ENCODE results near the gene SPNS3.

Gene SPNS3

DNA sequence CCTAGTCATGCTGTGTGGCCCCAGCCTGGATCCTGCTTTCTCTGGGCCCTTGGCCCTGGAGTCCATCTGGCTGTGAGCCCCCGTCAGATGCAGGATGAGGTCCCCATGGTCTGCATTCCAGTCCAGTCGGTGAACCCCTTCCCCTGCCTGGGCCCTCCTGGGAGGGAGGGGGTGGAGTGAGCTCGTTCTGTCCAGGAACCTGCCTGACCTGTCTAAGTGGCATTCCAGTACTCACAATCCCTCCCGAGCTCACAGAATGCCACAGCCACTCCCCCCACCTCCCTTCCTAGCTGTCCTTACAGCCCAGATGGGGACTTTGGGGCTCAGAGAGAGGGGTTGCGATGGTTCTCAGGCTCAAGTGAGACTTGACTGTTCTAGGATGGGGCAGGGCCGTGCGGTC, 80.5 kb downstream of the SPNS3 start:
- no peaks in the 10 kb centered on the region for H3K9me3 ChIP-seq (ENCODE audit: control insufficient read depth in 5 of 5, low read length in 5 of 5)
- H3K36me3 ChIP-seq (ENCODE audit: control insufficient read depth in 5 of 5, insufficient read depth in 5 of 5, low read length in 5 of 5), result no peaks in the 10 kb centered on the region
- H3K27ac ChIP-seq (ENCODE audit: low read depth, low read length), result no peak overlapping the region
- peaks cover 0 to 50% (median 30%) of the 10 kb centered on the region in 5 donors for H3K4me1 ChIP-seq (ENCODE audit: control insufficient read depth in 5 of 5, insufficient read depth in 5 of 5, low read length in 5 of 5)
- H3K9ac ChIP-seq (ENCODE audit: low read length in 5 of 5), result no peak overlapping the region
- peaks cover 0 to 3% (median 0%) of the 10 kb centered on the region in 5 donors for H3K27me3 ChIP-seq (ENCODE audit: control insufficient read depth in 5 of 5, insufficient read depth in 4 of 5, low read length in 5 of 5)
- no peak overlapping the region for H3K4me3 ChIP-seq (ENCODE audit: low read depth in 1 of 5, low read length in 5 of 5)

GRCh38 chr17:4514779-4515178, 81.0 kb downstream of the SPNS3 start:
- no peaks in the 10 kb centered on the region for H3K9me3 ChIP-seq (ENCODE audit: control insufficient read depth in 5 of 5, low read length in 5 of 5)
- peaks cover 0 to 49% (median 26%) of the 10 kb centered on the region in 5 donors for H3K4me1 ChIP-seq (ENCODE audit: control insufficient read depth in 5 of 5, insufficient read depth in 5 of 5, low read length in 5 of 5)
- H3K36me3 ChIP-seq (ENCODE audit: control insufficient read depth in 5 of 5, insufficient read depth in 5 of 5, low read length in 5 of 5), result no peaks in the 10 kb centered on the region
- peaks cover 0 to 3% (median 0%) of the 10 kb centered on the region in 5 donors for H3K27me3 ChIP-seq (ENCODE audit: control insufficient read depth in 5 of 5, insufficient read depth in 4 of 5, low read length in 5 of 5)
- H3K9ac ChIP-seq (ENCODE audit: low read length in 5 of 5), result peak overlapping the region in 1 of 5 donors; percentile 19
- no peak overlapping the region for H3K27ac ChIP-seq (ENCODE audit: low read depth, low read length)
- no peak overlapping the region for H3K4me3 ChIP-seq (ENCODE audit: low read depth in 1 of 5, low read length in 5 of 5)

GRCh38 chr17:4515501-4515900, 81.8 kb downstream of the SPNS3 start:
- Histone ChIP-seq H3K27ac (ENCODE audit: low read depth, low read length) (no peak overlapping the region), H3K36me3 (ENCODE audit: control insufficient read depth in 5 of 5, insufficient read depth in 5 of 5, low read length in 5 of 5) (no peaks in the 10 kb centered on the region), H3K27me3 (ENCODE audit: control insufficient read depth in 5 of 5, insufficient read depth in 4 of 5, low read length in 5 of 5) (peaks cover 0 to 3% (median 0%) of the 10 kb centered on the region in 5 donors), H3K4me1 (ENCODE audit: control insufficient read depth in 5 of 5, insufficient read depth in 5 of 5, low read length in 5 of 5) (peaks cover 0 to 49% (median 24%) of the 10 kb centered on the region in 5 donors), H3K9me3 (ENCODE audit: control insufficient read depth in 5 of 5, low read length in 5 of 5) (no peaks in the 10 kb centered on the region), H3K9ac (ENCODE audit: low read length in 5 of 5) (no peak overlapping the region), H3K4me3 (ENCODE audit: low read depth in 1 of 5, low read length in 5 of 5) (no peak overlapping the region)

GRCh38 chr17:4516735-4517134, 83.0 kb downstream of the SPNS3 start:
- Histone ChIP-seq H3K4me1 (ENCODE audit: control insufficient read depth in 5 of 5, insufficient read depth in 5 of 5, low read length in 5 of 5) (peaks cover 0 to 50% (median 15%) of the 10 kb centered on the region in 5 donors), H3K27ac (ENCODE audit: low read depth, low read length) (no peak overlapping the region), H3K9ac (ENCODE audit: low read length in 5 of 5) (no peak overlapping the region)

DNA sequence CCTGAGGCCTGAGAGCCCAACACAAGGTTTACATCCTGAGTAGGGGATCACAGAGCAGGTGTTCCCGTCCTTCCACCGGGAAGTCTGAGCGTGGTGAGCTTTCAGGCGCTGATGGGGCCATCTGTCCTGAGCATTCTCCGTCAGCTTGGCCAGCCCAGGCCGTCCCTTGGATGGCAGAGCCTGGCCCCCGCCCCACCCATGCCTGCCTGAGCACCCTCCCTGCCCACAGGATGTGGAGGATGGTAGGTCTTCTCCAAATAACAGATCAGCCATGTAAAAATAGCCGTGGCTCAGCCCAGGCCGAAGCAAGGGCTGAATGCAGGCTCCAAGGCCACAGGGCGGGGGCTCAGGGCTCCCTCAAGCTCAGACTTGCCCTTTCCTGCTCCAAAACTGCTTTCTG, 85.2 kb downstream of the SPNS3 start:
- H3K27ac ChIP-seq (ENCODE audit: low read depth, low read length), result peak overlapping the region; percentile 83
- H3K4me1 ChIP-seq (ENCODE audit: control insufficient read depth in 5 of 5, insufficient read depth in 5 of 5, low read length in 5 of 5), result peaks cover 0 to 51% (median 15%) of the 10 kb centered on the region in 5 donors
- H3K9me3 ChIP-seq (ENCODE audit: control insufficient read depth in 5 of 5, low read length in 5 of 5), result no peaks in the 10 kb centered on the region
- peak overlapping the region in 2 of 5 donors; percentile 38 to 73 for H3K9ac ChIP-seq (ENCODE audit: low read length in 5 of 5)
- H3K36me3 ChIP-seq (ENCODE audit: control insufficient read depth in 5 of 5, insufficient read depth in 5 of 5, low read length in 5 of 5), result no peaks in the 10 kb centered on the region
- no peaks in the 10 kb centered on the region for H3K27me3 ChIP-seq (ENCODE audit: control insufficient read depth in 5 of 5, insufficient read depth in 4 of 5, low read length in 5 of 5)
- no peak overlapping the region for H3K4me3 ChIP-seq (ENCODE audit: low read depth in 1 of 5, low read length in 5 of 5)

More at GRCh38 chr17:4516735-4517134, 83.0 kb downstream of the SPNS3 start:
- Histone ChIP-seq H3K9me3 (ENCODE audit: control insufficient read depth in 5 of 5, low read length in 5 of 5) (no peaks in the 10 kb centered on the region), H3K4me3 (ENCODE audit: low read depth in 1 of 5, low read length in 5 of 5) (no peak overlapping the region), H3K27me3 (ENCODE audit: control insufficient read depth in 5 of 5, insufficient read depth in 4 of 5, low read length in 5 of 5) (no peaks in the 10 kb centered on the region), H3K36me3 (ENCODE audit: control insufficient read depth in 5 of 5, insufficient read depth in 5 of 5, low read length in 5 of 5) (no peaks in the 10 kb centered on the region)

DNA sequence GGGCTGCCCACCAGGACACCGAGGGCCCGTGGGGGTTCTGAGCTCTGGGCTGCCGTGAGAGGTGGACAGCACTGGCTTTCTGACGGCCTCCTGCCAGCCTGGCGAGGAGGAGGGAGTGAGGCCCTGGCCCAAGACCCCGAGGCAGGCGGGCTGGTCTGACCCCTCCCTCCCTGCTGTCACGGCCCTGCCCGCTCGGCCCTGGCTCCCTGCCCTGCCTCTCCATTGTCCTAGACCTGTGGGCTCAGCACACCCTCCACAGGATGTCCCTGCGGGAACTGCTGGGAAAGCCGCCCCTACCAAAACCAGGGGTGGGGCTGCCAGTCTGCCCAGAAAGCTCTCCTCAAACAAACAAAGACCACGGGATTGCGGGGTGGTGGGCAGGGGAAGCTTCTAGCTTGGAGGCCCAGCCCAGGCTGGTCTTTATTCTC, 85.6 kb downstream of the SPNS3 start:
- H3K9ac ChIP-seq (ENCODE audit: low read length in 5 of 5), result peak overlapping the region in 2 of 5 donors; percentile 38 to 73
- H3K27ac ChIP-seq (ENCODE audit: low read depth, low read length), result peak overlapping the region; percentile 87
- H3K36me3 ChIP-seq (ENCODE audit: control insufficient read depth in 5 of 5, insufficient read depth in 5 of 5, low read length in 5 of 5), result no peaks in the 10 kb centered on the region
- H3K9me3 ChIP-seq (ENCODE audit: control insufficient read depth in 5 of 5, low read length in 5 of 5), result no peaks in the 10 kb centered on the region
- peaks cover 0 to 54% (median 15%) of the 10 kb centered on the region in 5 donors for H3K4me1 ChIP-seq (ENCODE audit: control insufficient read depth in 5 of 5, insufficient read depth in 5 of 5, low read length in 5 of 5)
- no peak overlapping the region for H3K4me3 ChIP-seq (ENCODE audit: low read depth in 1 of 5, low read length in 5 of 5)
- H3K27me3 ChIP-seq (ENCODE audit: control insufficient read depth in 5 of 5, insufficient read depth in 4 of 5, low read length in 5 of 5), result no peaks in the 10 kb centered on the region

DNA sequence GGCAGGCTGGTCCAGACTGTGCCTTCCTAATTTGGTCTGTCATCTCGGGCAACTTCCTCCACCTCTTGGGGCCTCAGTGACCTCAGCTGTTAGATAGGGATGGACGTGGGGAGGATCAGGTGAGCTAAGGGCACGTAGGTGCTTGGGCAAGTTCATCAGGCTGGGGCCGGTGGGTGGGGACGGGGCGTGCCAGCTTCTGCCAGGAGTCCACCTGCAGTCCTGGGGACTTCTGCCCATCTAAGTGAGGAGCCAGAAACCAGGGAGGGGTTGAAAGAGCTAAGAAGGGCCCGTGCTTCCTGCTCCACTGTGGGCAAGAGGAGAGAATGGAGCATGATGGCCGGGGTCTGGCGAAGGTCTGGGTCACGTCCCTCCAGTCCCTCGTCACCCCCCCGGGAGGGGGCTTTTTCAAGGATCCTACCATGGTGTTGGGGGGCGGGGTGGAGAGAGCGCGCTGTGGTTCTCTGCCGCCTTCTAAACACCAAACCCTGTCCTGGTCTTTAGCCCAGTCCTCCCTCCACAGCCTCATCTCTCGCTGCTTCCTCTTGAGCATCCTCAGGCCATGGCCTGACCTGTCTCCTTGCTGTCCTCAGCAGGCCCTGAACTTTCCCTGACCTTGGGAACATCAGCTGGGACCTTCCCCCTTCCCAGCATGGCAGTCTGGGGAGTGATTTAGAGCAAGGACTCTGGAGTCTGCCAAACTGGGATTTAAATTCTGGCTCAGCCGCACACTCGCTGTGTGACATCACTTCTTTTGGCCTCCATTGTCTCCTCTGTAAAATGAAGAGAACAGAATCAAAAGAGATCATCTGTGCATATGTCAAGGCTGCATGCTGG, 86.5 kb downstream of the SPNS3 start:
- Histone ChIP-seq H3K36me3 (ENCODE audit: control insufficient read depth in 5 of 5, insufficient read depth in 5 of 5, low read length in 5 of 5) (peaks cover 0 to 2% (median 0%) of the 10 kb centered on the region in 5 donors), H3K27ac (ENCODE audit: low read depth, low read length) (peak overlapping the region; percentile 87), H3K9me3 (ENCODE audit: control insufficient read depth in 5 of 5, low read length in 5 of 5) (no peaks in the 10 kb centered on the region), H3K9ac (ENCODE audit: low read length in 5 of 5) (peak overlapping the region in 2 of 5 donors; percentile 16 to 72), H3K4me3 (ENCODE audit: low read depth in 1 of 5, low read length in 5 of 5) (no peak overlapping the region), H3K27me3 (ENCODE audit: control insufficient read depth in 5 of 5, insufficient read depth in 4 of 5, low read length in 5 of 5) (no peaks in the 10 kb centered on the region), H3K4me1 (ENCODE audit: control insufficient read depth in 5 of 5, insufficient read depth in 5 of 5, low read length in 5 of 5) (peaks cover 0 to 54% (median 15%) of the 10 kb centered on the region in 5 donors)

DNA sequence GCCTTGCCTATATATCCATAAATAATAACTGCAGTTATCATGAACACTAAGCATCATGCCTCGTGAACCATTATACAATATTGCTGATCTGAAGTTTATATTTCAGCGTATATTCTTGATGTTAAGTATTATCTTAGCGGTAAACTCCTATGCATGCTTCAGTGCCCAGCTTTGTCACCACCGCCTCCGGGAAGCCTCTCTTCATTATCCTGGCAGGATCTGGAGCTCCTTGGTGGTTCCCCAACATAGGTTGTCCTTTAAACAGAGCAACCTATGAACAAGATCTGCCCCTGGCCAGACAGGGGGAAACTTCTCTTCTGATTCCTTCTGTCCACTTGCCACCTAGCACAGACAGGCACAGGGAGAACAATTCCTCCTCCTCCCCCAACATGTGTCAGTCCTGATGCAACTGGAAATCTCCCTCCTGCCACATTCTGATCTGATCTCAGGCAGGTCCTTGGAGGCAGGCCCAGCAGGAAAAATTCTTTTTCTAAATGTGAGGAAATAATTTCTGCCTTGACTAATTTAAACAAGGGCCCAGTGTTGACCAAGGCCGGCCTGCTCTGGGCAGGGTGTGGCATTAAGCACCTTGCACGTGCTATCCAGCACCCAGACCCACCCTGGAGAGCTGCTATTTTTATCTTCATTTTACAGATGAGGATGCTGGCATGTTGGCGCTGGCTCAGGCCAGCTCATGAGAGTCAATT, 87.3 kb downstream of the SPNS3 start:
- peaks cover 0 to 2% (median 0%) of the 10 kb centered on the region in 5 donors for H3K36me3 ChIP-seq (ENCODE audit: control insufficient read depth in 5 of 5, insufficient read depth in 5 of 5, low read length in 5 of 5)
- no peak overlapping the region for H3K4me3 ChIP-seq (ENCODE audit: low read depth in 1 of 5, low read length in 5 of 5)
- peak overlapping the region; percentile 87 for H3K27ac ChIP-seq (ENCODE audit: low read depth, low read length)
- H3K9me3 ChIP-seq (ENCODE audit: control insufficient read depth in 5 of 5, low read length in 5 of 5), result no peaks in the 10 kb centered on the region
- H3K27me3 ChIP-seq (ENCODE audit: control insufficient read depth in 5 of 5, insufficient read depth in 4 of 5, low read length in 5 of 5), result no peaks in the 10 kb centered on the region
- H3K9ac ChIP-seq (ENCODE audit: low read length in 5 of 5), result peak overlapping the region in 1 of 5 donors; percentile 43
- H3K4me1 ChIP-seq (ENCODE audit: control insufficient read depth in 5 of 5, insufficient read depth in 5 of 5, low read length in 5 of 5), result peaks cover 0 to 57% (median 15%) of the 10 kb centered on the region in 5 donors

- peak overlapping the region; percentile 87 for H3K27ac ChIP-seq (ENCODE audit: low read depth, low read length)
- H3K36me3 ChIP-seq (ENCODE audit: control insufficient read depth in 5 of 5, insufficient read depth in 5 of 5, low read length in 5 of 5), result peaks cover 0 to 2% (median 0%) of the 10 kb centered on the region in 5 donors
- H3K9ac ChIP-seq (ENCODE audit: low read length in 5 of 5), result peak overlapping the region in 1 of 5 donors; percentile 16
- H3K4me3 ChIP-seq (ENCODE audit: low read depth in 1 of 5, low read length in 5 of 5), result no peak overlapping the region
- H3K9me3 ChIP-seq (ENCODE audit: control insufficient read depth in 5 of 5, low read length in 5 of 5), result no peaks in the 10 kb centered on the region
- peaks cover 0 to 67% (median 27%) of the 10 kb centered on the region in 5 donors for H3K4me1 ChIP-seq (ENCODE audit: control insufficient read depth in 5 of 5, insufficient read depth in 5 of 5, low read length in 5 of 5)
- no peaks in the 10 kb centered on the region for H3K27me3 ChIP-seq (ENCODE audit: control insufficient read depth in 5 of 5, insufficient read depth in 4 of 5, low read length in 5 of 5)
These were observed 88.9 kb downstream of the SPNS3 start for GRCh38 chr17:4522661-4523060.

- no peaks in the 10 kb centered on the region for H3K9me3 ChIP-seq (ENCODE audit: control insufficient read depth in 5 of 5, low read length in 5 of 5)
- no peaks in the 10 kb centered on the region for H3K27me3 ChIP-seq (ENCODE audit: control insufficient read depth in 5 of 5, insufficient read depth in 4 of 5, low read length in 5 of 5)
- H3K4me3 ChIP-seq (ENCODE audit: low read depth in 1 of 5, low read length in 5 of 5), result no peak overlapping the region
- peaks cover 0 to 2% (median 0%) of the 10 kb centered on the region in 5 donors for H3K36me3 ChIP-seq (ENCODE audit: control insufficient read depth in 5 of 5, insufficient read depth in 5 of 5, low read length in 5 of 5)
- H3K27ac ChIP-seq (ENCODE audit: low read depth, low read length), result no peak overlapping the region
- H3K4me1 ChIP-seq (ENCODE audit: control insufficient read depth in 5 of 5, insufficient read depth in 5 of 5, low read length in 5 of 5), result peaks cover 0 to 73% (median 28%) of the 10 kb centered on the region in 5 donors
- H3K9ac ChIP-seq (ENCODE audit: low read length in 5 of 5), result no peak overlapping the region
These were observed 90.2 kb downstream of the SPNS3 start for GRCh38 chr17:4523946-4524345.
